SK-N-MC (cell line): ENCODE results near the gene ZEB2.

ENCODE experiments used
- FOXP2 ChIP-seq: optimal IDR thresholded peaks from 2 replicates; pipeline ENCODE3; 2011; ENCODE audit warnings: mild to moderate bottlenecking, moderate library complexity; ENCODE audit not compliant: insufficient read depth; ENCODE audit errors: extremely low read length, control extremely low read depth
- POLR2AphosphoS5 ChIP-seq: IDR thresholded peaks from 2 replicates; pipeline ENCODE4 v1.6.1; 2012; ENCODE audit warnings: mild to moderate bottlenecking, low read depth, low read length, borderline replicate concordance

DNA sequence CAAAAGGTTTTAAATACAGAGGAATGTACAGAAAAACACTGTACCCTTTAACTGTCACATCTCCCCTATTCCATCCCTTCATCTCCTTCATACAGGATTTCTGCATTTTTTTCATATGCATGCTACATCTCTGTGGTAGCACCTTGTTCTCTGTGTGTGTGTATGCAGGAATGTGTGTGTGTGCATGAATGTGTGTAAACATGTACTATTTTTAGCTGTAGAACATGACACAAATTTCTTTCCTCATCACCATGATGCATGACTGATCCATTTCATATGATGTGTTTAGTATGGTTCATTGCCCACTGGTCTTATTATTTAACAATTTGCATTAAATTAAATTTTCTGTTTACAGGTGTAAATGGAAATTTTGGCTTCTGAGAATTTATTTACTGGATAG, 21.5 kb upstream of the ZEB2 start:
- TF ChIP-seq POLR2AphosphoS5 (no peak), FOXP2 (no peak)
